Fibroblast of skin of back (primary cell): ENCODE measurements around the gene PHLDA3.
"Not testable (repeated sequence)": the region's sequence is repeated elsewhere in the genome, so short reads cannot be mapped to it uniquely, and the experiment has no call there.

Source experiments
- DNase-seq: peaks from one replicate; pipeline ENCODE4 v3.0.0-alpha.2; 2013

Gene PHLDA3

DNA sequence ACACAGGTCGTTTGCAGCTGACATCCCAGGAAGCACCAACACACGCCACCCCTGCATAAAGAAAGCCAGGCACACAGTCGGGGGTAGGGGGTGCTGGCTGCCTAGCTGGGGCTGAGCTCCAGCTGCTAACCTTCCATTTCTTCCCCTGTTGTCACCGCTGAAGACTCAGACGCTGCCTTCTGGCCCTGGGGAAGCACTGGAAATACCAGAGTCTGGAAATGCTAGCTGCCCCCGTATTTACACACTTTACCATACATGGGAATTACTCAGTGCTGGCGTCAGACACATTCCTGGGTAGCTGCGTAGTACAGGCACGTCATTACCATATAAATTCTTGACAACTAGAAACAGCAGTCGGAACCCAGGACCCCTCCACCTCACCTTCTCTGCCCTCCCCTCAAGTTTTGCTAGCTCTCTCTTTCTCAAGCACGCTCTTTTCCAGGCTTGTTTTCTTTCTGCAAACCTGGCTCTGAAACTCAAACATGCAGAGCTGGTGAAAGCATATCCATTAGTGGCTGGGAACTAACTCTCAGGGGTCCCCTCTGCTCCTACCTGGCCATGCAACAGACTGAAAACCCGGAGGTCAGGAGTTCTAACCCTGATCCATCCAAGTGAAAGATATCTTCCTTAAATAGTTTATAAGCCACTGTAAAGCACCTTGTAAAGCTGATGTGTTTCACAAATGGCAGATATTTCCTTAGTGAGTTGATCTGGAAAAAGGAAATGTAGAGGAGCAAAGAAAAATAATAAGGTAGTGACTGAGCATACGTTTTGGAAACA, 34.6 kb upstream of the PHLDA3 start:
- peak; percentile 99 for DNase-seq

DNA sequence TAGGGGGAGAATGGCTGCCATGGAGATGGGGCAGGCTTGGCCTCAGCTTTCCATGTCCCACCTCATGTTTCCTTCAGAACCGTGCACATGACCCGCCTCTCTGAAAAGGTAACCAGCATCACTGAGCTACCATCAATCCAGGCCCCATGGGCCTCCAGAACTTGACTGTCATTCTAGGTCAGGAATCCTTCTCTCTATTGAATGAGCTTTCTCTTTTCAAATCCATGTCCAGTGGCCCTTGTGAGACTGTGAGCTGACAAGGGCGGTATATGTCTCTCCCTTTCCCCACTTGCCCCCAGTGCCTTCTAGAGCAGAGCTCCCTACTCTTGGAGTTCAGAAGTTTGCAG, 33.5 kb upstream of the PHLDA3 start:
- no peak for DNase-seq

DNA sequence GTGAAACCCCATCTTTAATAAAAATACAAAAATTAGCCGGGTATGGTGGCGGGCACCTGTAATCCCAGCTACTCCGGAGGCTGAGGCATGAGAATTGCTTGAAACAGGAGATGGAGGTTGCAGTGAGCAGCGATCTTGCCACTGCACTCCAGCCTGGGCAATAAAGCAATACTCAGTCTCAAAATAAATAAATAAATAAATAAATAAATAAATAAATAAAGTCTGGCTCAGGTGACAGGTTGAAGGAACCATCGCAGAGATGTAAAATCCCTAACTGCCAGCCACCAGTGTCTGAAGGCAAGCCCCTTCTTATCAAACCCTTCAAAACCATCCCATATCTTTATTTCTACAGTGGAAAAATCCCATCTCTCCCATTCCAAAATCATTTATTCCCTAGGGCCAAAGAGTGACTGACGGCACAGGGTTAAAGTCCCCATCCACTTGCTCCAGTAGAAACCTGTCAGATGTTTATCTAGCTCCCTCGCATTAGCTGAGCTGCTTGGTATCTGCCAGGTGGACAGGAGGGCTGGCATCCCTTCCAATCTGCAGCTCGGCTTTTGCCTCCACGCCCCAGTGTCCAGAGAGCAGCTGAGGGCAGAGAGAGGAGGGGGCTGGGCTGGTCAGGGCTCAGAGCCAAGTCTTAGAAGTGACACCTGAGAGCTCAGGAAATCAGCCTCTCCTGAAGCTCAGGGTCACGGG, 33.0 kb upstream of the PHLDA3 start:
- no peak for DNase-seq

DNA sequence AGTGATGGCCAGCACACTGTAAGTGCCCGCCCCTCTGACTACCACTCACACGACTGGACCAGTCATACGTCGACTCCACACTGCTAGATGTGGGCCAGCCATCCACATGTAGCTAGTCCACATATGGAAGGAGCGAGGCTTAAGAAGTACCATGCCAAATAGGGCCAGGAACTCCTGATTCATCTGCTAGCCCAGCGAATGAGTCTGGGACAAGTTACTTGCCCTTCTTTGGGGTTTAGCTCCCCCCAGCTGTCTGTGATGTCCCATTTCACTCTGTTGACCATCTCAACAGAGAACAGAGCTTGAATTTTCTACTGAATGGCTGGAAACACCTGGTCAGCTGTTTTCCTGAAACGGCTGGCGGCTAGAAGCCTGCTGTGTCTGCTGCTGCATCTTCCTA, 32.2 kb upstream of the PHLDA3 start:
- DNase-seq: peak; percentile 71

DNA sequence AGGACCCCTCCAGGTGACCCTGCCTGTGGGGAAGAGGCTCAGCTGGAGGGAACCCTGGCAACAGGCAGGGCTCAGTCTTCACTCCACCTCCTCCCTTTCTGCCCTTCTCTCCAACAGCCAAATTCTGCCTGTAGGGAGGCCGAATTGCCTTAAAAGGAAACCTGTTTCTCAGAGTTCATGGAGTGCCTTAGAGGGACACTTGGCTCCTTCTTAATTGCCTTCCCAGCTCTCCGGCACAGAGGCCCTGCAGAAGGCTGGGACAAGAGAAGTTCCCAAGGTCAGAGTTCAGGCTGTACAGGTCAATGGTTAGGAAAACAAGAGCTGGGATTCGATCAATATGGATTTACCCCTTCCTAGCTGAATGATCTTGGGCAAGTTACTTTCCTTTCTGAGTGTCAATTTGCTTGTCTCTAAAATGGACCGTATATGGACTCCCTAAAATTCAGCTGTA, 31.7 kb upstream of the PHLDA3 start:
- peak; percentile 54 for DNase-seq

DNA sequence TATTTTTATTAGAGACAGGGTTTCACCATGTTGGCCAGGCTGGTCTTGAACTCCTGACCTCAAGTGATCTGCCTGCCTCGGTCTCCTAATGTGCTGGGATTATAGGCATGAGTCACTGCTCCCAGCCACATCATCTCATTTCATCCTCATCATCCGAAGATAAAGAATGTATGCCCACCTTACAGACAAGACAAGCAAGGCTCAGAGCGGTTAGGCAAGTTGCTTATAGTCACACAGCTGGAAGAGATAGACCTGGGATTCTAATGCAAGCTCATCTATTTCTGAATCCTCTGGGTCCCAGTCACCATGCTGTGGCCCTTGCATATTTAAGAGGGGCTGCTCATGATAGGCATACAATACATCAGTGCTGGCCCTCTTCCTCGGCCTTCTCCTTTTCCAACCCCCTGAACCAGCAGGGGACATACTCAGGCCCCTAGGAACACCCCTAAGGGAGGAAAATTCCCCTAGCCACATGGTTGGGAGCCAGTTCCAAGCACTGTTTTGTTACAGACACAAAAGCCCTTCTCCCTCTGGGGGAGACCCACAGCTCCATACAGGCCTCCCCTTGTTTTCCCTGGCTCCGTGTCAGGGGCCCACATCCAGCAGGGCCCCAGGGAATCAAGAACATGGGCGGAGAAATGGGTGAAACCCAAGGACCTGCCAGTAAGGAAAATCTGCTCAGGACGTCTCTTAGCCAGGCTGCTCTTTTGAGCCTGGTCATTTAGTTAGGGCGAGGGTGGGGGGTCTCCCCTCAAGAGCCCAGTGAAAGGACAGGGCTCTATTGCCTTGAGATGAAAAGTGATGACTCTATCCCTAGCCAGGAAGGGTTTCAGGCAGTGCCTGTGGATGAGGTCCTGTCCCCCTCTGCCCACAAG, 31.0 kb upstream of the PHLDA3 start:
- DNase-seq: no peak

DNA sequence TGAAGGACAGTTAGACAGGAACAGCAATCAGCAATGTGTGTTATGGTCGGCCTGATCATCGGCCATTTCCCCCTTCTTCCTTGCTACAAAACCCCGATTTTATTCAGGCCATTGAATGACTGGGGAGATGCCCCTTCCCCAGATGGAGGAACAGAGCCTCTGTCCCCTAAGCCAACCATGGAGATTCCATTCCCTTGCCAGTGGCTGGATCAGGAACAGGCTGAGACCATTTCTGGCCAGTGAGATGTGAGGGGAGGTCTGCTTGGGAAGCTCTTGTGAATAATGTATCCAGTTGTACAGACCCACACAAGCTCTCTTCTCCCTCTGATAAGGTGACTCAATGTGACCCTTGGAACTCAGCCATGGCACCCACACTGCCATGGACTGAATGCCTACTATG, 30.2 kb upstream of the PHLDA3 start:
- DNase-seq: no peak

DNA sequence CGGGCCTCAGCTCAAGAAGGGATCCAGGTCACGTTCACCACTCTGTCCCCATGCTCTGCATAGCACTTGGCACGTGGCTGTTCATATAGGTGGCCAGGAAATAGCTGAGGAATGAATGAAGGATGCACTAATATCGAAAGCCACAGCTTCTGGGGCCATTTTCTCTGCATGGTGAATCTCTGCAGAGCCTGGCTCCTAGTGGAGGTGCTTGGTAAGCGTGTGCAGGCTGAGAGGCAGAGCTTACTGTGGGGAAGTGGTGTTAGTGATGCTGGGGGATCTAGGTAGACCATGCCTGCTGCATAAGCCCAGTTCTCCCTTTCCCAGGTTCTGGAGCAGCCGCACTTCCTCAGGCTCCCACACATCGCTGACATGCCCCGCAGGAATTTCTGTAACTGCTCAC, 29.6 kb upstream of the PHLDA3 start:
- DNase-seq: no peak

DNA sequence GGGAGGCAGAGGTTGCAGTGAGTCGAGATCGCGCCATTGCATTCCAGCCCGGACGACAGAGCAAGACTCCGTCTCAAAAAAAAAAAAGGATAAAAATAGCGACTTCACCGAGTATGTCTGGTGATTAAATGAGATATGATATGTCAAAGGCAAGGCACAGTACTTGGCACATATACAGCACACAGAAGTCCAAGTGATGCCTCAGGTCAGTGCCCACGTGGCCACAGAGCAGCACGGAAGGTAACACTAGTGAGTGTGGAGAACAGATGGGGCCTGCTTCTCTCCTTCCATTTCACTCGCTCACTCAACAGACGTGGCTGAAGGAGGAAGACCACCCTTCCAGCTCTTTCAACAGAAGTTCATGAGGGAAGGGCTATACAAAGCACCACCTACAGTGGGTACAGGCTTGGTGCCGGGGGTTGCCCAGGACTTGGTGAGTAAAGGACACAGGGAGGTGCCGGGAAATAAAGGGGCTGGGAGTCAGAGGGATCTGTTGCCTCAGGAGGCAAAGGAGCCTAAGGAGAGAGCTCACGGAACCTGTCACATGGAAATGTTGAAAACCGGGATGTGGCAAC, 29.0 kb upstream of the PHLDA3 start:
- no peak for DNase-seq

DNA sequence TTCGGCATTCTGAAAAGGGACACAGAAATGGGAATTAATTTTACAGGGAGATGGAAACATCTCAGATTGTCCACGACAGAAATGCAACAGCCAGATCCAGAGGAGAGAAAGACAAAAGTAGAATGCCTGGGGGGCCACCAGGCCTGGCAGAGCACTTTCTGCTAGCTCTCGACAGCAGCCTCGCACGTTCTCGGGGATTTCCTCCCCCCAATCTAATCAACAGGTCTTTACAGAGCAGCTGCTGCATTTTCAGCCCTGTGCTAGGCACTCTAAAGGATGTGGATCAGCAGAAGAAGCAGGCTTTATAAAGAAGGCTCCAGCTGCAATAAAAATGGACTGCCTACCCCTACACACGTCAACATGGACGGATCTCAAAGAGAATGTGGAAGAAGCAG, 27.3 kb upstream of the PHLDA3 start:
- DNase-seq: no peak

DNA sequence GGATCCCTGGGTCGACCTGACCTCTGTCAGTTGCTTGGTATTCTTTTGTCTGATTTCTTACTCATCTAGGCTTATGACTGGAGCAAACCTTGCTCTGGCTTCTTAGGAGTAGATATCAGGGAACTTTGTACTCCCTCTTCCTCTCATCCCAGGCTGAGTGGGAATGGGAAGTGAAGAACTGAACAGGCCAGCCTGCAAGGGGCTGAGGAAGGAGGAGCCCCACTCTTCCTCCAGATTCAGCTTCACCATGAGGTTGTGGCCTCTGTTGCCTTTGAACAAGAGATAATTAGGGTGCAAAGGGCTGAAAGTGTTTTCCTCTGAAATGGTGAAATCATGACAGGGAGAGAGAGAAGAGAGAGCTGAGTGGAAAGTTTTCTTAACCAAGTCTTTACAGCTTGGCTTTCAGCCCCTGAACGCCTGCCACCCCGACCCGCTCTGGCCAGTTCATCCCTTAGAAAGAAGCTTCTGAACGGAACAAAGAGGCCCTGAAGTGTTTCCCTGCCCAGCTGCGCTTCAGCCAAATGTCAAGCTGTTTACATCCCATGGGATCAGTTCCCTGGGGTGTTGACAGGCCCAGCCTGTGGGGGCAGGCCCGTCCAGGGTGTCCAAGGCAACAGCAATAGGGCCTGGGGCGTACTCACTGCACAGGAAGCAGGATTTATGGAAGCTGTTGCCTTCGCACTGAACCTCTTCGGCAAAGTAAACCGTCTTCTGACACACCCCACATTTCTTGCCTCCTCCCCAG, 26.7 kb upstream of the PHLDA3 start:
- no peak for DNase-seq

DNA sequence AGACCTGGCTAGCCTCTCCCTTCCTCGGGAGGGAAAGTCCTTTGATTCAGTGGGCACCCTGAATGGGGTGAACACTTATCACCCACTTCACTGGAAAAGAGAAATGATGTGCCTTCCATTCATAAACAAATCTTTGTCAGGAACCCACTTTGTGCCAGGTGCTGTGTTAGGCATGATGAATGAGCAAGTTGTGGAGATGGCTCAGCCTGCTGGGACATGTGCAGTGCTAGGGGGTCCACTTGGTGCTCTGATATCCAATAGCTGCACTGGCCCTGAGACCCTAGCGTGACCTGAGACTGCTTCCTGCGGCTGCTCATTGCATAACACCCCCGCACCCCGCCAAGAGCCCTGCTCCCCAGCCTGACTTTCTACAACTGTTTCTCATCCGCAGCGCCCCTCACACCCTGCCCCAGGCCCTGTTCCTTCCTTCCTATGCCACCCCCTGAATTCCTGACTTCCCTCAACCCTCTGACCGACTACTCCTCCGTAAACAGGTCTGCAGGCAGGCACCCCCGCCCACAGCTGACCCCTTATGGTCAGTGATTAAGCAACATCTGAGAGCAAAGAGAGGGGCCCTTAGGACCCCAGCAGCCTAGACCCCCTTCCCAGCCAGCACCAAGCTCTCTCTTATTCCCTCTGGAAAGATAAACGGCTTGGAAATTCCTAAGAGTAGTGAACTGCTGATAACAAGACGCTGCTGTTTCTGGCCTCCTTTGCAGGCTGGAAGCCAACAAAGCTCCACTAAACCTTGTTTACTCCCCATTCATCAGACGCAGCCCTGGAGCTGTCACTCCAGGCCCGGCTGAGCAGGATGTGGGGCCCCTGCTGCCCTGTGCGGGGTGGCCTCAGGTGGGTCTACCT, 25.0 kb upstream of the PHLDA3 start:
- DNase-seq: no peak

DNA sequence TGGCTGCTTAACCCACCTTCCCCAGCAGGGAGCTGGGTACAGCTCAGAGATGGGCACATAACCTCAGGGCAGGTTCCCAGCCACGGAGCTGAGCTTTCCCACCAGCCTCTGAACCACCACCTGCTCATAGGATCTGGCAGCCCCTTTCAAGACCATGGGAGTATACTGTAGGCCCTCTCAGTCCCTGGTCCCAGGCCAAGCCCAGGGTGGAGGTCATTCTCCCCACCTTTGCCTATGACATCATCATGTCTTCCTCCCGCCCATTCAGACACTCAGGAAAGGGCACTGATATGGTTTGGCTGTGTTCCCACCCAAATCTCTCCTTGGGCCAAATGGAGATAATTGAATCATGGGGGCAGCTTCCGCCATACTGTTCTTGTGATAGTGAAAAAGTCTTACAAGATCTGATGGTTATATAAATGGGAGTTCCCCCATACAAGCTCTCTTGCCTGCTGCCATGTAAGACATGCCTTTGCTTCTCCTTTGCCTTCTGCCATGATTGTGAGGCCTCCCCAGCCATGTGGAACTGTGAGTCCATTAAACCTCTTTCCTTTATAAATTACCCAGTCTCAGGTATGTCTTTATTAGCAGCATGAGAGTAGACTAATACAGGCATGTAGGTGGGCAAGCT, 24.2 kb upstream of the PHLDA3 start:
- DNase-seq: not testable (repeated sequence)

DNA sequence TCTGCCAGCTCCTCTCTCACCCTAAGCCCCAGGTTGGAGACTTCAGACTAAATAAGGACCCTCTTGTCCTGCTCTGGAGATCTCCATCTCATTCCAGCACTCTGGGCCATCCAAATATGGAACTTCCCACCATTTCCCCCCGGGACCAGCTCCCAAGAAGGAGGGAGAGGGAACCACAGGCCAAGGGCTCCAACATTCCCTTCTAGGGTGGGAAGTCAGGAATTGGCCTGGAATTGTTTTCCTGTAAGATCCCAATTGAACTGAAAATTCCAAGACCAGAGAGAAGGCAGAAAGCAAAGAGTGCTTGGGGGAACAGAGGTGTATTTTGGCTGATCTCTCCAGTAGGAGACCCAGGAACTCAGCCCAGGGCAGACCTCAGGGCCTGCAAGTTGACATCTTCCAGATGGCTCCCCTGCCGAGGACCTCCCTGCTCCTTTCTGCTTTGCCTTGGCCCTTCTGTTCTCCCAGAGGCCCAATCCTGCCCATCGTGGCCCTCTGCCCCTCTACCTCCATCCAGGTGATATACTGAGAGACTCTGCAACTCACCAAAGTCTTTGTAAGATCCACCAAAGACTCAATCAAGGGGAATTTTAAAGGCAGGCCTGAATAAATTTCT, 23.0 kb upstream of the PHLDA3 start:
- peak; percentile 82 for DNase-seq

DNA sequence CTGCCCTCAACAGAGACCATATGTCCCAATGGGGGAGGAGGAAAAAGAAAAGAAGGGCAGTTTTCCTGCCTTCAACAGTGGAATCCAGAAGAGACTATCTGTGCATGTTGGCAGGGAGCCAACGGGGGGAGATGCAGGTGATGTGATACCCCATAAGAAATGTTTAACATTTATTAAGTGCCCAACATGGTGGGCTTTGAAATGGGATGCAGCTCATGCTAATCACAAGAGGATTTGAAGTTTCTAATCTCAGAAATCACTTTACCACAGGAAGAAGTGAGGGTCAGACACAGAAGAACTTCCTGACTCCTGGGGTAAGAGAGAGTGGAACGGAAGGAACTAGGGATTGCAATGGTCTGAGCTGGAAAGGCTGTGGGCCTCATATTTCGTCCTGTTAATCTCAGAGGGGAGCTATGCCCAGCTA, 21.7 kb upstream of the PHLDA3 start:
- DNase-seq: no peak

DNA sequence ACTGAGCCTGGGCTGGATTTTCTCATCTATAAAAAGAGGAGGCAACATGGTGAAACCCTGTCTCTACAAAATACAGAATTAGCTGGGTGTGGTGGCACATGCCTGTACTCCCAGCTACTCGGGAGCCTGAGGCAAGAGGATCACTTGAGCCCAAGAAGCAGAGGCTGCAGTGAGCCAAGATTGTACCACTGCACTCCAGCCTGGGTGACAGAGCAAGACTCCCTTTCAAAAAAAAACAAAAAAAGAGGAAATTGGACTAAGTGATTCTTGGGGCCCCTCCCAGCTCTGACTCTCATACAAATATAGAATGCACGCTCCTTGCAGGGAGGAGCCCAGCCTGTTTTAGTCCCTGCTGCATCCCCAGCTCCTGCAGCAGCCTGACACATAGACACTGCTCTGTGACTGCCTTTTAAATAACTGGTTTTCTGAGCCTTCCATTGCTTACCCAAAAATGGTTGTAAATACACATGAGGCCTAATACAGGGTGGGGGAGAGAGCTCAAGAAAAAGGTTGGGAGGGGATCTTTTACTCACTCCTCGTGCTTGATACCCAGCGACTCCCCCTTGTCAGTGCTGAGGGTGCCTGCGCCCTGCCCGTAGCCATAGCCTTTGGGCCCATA, 20.8 kb upstream of the PHLDA3 start:
- peak; percentile 54 for DNase-seq

DNA sequence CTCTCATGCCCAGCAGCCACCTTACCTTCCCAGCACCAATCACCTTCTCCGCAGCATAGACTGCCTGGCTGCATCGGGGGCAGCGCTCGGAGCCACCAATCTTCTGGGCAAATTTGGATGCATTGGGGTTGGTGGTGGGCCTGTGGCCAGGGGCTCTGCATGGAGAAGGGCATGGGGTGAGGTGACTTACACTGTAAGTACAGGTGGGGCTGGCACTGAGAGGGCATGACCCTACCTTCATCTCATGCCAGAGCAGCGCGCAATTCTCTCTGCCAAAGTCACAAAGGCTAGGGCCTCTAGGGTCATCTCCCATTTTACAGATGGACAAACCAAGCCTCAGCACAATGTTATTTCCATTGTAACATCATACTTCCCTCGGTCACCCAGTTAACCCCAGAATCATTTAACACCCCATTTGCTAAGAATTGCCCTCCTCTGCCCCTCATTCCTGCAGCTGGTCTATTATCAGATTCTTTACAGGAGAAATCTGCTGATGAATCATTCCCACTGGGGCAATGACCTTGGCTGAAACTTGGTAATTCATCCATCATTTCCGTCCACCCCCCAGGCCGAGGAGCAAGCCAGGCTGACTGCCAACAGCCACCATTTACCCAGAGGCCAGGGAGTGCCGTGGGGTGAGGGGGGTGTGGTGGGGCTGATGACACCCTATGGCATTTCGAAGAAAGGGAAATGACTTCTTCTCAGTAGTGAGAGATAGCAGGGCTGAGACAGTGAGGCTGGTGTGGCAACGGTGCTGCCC, 20.0 kb upstream of the PHLDA3 start:
- peak; percentile 93 for DNase-seq

DNA sequence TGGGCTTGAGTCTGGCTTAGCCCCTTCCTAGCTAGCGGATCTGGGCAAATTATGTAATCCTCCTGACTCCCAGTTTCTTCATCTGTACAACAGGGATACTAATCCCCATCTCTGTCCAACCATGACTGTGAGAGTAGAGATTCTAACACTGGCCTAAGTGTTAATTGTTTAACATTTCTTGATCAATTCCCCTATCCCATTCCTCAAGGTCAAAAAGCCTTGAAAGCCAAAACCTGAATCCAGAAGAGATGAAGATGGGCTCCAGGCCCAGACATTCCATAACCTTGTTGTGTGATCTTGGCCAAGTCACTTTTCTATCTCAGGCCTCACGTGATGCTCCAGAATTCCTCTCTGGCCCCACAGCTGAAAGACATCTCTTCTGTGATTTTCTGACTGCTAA, 18.8 kb upstream of the PHLDA3 start:
- DNase-seq: no peak

DNA sequence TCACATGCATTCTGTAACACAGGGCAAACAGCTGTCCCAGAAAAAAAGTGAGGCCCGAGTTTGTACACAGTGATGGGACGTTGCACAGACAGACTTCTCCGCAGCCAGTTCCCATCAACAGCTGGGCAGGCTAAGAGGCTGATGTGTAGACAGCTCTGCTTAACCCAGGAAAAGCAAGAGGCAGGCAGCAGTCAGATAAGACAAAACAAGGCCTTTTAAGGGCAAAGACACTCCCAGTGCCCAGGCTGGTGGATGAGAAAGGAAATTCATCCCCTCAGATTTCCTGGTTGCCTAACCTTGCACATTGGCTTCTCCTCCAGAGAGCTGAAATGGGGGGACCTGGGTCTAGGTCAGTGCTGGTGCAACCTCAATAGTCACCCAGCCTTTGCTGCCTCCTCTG, 17.2 kb upstream of the PHLDA3 start:
- no peak for DNase-seq
